Activated CD4-positive, alpha-beta T cell treated with anti-CD3 and anti-CD28 coated beads, Interleukin-2, amount 50 U/mL, for 24 hours (primary cell): ENCODE data around the gene PPM1N.

Experiments
- DNase-seq, 2 donors: peaks; one replicate each; pipeline ENCODE4 v3.0.0-alpha.2; 2020; ENCODE audit warnings: low read depth in 1 of 2, low spot score in 1 of 2

Gene PPM1N

GRCh38 chr19:45528744-45529419 lies 30.6 kb downstream of the PPM1N start:
- no peak for DNase-seq

- DNase-seq = no peak
These were observed 31.2 kb downstream of the PPM1N start for GRCh38 chr19:45529420-45529785.

- DNase-seq = no peak
These were observed 33.1 kb downstream of the PPM1N start for GRCh38 chr19:45531349-45531748.

- DNase-seq = no peak
These were observed 41.2 kb downstream of the PPM1N start for GRCh38 chr19:45539459-45539858.

- DNase-seq = no peak
These were observed 44.0 kb downstream of the PPM1N start for GRCh38 chr19:45542234-45542668.

- DNase-seq = no peak
These were observed 49.0 kb downstream of the PPM1N start for GRCh38 chr19:45547211-45547770.

- no peak for DNase-seq
These were observed 49.8 kb downstream of the PPM1N start for GRCh38 chr19:45547965-45548609.
